HG03565 (cell line): ENCODE results near the gene CYP2J2.
"Not testable (repeated sequence)": the region's sequence is repeated elsewhere in the genome, so short reads cannot be mapped to it uniquely, and the experiment has no call there.

Experiments used
- ATAC-seq: cut with Tn5 transposase; IDR thresholded peaks from one replicate; pipeline ENCODE4 v1.9.1; 2021; ENCODE audit warnings: mild to moderate bottlenecking, moderate library complexity; ENCODE audit not compliant: unreplicated experiment

The CYP2J2 gene

DNA sequence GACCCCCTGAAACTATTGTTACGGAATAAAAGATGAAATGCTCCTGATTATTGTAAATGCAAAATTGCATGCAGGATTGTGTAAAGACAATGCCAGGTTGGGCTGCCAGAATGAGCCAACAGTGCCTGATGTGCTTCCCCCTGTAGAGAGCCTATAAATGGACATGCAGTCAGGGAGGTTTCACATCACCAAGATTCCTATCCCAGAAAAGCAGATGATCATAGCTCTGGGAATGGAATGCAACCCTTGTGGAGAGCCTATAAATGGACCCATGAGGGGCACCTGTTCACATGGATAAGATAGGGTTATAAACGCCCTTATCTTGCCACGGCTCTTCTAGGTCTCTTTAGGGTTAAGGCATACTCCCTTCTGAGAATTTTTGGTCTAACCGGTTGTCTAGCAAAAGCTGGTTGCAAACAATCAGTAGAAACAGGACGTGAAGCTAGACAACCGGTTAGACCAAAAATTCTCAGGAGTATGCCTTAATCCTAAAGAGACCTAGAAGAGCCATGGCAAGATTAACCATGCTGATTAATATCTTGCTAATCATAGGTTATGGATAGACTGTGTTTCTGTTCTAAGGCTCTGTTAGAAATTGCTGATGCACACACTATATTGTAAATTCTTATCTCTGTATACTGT lies 5.2 kb downstream of the CYP2J2 start:
- not testable (repeated sequence) for ATAC-seq

DNA sequence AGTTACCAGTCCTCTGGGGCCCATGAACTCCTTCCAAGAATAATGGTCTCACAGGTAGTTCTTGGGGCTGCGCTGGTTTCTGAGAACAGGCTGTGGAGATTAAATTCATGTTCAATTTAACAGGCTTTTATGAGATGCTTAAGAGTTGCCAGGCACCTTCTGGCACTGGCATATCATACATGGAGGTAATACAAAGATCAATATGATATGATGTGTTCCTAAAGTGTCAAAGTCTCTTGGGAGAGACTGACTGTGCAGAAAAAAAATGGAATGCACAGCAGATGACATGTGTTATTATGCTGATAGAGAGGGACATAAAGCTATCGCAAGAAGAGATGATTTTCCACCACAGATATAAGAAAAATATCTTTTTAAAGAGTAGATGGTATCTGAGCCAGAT lies 6.8 kb downstream of the CYP2J2 start:
- ATAC-seq: no peak

DNA sequence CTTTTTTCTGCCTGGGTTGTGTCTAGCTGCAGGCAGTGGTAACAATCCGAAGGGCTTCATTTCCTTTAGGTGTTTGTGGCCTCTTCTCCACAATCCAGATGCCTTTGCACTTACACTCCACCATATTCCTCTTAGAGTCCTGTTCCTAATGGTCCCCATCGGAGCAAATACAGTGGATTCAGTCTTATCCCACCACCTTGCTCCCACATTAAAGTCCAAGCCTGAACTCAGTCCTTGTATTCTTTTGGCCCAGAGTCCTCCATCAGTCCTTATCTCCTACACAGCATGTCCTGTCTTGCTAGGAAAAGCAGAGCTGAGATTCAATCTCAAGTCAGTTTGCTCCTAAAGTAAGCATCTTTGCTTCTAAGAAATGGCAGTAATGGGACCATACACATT lies 8.8 kb downstream of the CYP2J2 start:
- ATAC-seq: no peak

DNA sequence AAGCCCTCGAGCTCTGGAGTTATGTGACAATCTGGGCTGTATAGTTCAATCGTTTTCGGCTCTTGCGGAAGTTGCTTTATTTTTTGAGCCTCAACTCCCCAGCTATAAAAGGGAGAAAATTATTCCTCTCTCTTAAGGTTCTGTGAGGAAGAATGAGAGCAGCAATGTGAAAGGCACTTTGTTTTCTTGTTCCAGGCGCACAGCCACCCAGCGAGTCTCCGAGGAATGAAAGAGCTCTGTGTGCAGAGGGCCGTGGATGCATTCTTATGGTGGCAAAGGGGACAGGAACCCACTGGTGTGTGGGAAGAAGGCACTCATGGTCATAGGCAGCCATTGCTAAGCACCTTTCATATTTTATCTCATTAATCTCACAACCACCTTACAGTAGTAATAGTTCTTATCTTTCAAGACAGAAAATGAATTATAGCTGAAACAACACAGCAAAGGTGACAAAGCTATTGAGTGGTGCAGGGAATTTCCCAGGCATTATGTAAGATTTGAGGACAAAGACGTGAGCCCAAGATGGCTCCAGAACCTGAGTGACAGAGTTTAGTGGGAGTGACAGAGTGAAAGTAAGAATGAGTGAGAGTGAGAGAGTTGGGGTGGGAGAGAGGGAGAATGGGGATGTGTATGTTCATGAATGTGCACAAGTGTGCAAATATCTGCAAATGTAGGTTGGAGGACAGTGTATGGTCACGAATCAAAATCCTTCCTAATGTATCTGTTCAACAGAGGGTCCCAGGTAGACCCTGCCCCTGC lies 9.4 kb downstream of the CYP2J2 start:
- ATAC-seq: no peak

DNA sequence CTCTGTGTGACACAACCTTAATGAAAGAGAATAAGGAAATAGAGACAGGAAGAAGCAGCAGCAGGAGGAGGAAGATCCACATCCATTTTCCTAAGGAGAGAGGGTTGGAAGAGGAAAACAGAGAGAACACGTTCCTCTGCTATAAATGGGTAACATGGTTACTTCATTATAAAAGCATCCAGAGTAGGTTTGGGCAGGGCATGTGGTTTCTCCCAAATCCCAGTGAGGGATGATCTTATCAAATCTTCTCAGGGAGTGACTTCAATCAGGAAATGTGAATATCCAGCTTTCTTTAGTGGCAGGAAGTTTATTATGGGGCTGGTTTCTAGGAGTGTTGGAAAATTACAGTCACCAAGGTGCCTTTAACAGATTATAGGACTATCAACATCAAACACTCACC lies 11.1 kb downstream of the CYP2J2 start:
- ATAC-seq: no peak

DNA sequence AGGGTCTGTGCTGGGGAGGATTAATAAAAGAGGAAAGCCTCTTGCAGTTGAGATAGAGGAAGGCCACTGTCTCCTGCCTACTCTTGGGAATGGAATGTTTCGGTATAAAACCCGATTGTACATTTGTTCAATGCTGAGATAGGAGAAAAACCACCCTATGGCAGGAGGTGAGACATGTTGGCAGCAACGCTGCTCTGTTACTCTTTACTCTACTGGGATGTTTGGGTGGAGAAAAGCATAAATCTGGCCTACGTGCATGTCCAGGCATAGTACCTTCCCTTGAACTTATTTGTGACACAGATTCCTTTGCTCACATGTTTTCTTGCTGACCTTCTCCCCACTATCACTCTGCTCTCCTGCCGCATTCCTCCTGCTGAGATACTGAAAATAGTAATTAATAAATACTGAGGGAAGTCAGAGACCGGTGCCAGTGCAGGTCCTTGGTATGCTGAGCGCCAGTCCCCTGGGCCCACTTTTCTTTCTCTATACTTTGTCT lies 11.7 kb downstream of the CYP2J2 start:
- not testable (repeated sequence) for ATAC-seq

DNA sequence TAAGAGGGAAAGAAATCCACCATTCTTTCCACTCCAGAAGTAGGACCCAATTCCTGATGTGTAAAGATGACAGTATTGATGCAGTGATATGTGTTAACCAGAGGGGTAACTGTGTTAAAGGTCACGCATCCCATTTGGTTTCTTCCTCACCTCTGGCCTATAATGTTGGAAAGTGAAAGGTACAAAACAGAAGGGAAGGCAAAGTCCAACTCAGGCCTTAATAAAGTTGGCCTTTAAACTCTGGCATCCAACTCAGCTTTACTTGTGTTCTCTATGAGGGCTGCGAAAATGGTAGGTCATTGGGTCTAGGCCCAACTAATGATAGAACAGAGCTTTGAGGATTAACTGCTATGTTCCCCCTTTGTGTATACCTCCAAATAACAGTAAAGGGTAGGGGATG lies 17.9 kb downstream of the CYP2J2 start:
- no peak for ATAC-seq

DNA sequence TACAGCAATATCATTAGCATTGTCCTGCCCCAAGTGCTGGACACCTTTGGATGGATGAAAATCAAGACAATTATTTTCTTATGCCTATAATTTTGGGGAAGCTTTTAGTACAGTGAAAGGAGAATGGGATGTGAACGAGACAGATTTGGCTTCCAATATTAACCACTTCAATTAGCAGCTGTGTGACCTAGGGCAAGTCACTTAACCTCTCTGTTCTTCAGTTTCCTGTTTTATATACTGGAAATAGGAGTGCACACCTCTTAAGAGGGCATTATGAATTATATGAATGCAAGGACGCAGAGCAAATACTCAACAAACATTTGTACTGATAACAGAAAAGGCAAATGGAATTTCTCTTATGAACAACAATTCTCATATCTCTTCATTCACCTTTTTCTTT lies 18.5 kb downstream of the CYP2J2 start:
- no peak for ATAC-seq

DNA sequence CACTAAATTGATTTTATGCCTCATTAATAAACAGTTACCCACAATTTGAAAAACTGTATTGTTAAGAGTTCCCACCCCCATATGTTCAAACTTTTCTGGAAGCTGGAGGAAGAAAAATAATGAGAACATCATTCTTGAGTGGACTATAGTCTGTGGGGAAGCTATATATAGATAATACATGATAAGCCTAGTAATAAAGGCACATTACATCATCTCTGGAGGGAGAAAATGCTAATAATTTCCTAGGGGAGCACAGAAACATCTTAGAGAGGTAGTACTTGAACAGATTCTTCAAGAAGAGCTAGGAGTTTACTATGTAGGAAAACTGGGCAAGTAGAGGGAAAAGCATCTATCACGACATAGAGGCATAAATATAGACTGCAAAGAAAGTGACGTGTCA lies 19.6 kb downstream of the CYP2J2 start:
- ATAC-seq: no peak

DNA sequence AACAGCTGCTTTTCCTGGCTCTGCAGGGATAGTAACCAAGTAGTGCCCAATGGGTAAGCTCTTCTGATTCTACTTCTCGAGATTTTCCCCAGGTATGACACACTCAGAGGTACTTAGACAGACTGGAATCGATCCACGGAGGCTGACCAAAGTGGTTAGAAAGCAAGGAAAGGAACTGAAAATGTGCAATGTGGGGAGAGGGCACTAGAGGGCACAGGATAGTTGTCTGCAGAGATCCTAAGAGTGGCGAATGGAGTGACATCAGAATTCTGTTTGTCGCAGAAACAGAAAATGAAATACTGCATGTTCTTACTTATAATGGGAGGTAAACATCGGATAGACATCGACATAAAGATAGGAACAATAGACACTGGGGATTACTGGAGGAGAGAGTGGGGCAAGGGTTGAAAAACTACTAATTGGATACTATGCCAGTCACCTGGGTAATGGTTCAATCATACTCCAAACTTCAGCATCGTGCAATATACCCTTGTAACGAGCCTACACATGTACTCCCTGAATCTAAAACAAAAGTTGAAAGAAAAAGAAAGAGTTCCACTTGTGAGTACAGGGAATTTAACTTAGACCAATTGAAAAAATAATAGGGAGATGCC lies 23.3 kb downstream of the CYP2J2 start:
- ATAC-seq: peak; percentile 43

DNA sequence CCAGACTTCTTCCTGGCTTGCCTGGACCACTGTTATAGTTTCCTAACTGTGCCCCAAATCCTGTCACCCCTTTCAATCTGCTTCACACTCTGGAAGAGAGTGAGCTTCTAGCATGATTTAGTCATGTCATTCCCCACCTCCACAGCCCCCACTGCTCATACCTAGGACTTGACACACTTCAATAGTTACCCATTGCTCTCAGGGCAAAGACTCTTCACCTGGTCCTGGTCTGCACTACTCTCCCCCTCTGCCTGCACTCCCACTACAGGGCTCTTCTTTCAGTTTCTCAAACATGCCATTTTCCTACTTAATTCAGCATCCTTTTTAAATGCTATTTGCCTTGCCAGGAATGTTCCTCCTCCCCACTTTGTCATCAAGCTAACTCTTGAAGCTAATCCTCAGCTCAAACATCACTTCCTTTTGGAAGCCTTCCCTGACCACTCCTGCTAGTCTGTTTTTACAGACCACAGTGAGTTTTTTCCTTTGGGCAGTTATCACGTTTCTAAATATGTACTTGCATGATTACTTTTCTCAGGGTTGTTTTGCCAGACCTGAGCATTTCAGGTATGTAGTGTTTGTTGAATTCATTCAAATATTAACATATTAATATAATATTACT lies 24.7 kb downstream of the CYP2J2 start:
- no peak for ATAC-seq

DNA sequence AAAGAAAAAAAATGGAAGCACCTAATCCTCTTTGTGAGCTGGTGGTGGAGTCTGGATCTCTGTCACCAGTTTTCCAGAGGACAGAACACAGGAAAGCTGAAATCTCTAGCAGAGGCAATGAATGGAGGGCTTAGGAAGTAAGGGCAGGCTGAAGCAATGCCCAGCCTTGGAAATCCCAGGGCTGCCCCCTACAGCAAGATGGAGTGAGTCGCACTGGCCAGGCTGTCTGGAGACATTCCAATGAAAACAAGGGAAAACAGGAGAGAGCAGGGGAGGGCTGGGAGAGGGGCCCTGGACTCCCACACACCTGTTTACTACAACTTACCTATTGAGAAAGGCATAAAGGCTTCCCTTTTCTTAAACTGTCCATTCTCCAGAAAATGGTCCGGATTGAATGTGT lies 25.9 kb downstream of the CYP2J2 start:
- ATAC-seq: no peak

DNA sequence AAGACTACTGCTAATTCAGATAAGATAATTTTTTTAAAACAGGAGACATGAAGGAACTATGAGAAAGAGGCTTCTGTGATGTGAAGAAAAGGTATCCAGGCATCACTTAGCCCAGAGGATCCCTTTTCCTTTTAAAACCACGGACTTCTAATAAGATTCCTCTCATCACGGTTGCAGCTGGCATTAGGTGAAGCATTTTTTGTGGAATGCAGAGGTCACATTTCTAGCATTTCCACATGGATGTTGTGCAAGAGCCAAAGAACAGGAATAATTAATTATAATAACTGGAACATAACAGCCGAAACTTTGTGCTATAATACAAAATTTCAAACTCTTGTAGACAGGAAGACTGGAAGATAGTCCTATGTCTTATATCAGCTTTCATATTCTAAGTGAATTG lies 27.6 kb downstream of the CYP2J2 start:
- ATAC-seq: no peak

DNA sequence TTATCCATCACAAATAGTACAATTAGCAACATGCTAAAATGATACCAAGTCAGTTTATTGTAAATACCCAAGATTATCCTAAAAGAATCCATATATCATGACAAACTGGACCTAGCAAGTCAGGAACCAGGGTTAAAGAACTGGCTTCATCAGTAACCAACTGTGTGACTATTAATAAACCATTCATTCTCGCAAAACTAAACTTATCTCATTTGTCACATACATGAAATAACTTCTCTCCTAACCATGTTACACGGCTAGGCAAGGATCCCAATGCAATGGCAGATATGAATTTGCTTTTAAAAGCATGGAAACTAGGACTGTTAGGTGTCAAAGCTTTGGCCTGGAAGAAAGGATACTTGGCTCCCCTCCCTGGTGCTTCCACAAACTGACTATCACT lies 29.4 kb downstream of the CYP2J2 start:
- no peak for ATAC-seq

DNA sequence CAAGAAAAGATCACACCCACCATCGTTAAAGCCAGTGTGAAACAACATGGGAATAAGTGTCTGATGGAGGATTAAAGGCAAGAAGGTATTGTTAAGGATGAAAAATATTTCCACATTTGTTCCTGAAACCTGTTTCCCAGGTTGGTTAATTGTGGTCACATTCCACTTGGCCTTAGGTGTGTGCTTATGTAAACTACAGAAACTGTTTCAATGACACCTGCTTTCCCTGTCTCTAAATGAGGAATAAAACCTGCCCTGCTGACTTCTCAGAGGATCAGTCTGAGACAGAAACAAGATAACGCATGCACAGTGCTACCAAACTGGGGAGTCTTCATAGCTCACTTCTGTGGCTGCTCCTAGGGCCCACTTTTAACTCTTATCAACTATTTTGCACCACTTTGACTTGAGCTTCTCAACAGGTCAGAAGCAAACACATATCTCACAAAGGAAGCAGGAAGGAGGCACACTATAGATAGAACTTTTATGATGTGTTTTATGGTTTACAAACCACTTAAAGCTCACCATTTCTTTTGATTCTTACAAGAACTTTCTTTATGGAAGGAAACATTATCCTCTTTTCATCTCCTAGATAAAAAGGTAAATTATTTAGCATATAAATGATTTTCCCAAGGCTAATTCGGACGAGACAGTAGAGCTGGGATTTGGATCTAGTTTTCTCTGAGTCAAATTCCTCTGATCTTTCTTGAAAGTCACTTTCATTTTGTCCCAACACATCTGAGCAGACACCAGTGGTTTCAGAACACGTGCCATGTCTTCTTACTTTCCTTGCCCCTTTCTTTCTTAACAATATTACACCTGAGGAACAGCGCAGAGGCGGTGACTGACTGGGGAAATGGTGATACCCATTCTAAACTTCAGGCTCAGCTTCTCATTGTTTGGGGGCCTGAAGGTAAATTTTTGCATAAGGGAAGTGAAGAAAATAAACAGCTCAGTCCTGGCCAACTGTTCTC lies 33.4 kb downstream of the CYP2J2 start:
- ATAC-seq: no peak

DNA sequence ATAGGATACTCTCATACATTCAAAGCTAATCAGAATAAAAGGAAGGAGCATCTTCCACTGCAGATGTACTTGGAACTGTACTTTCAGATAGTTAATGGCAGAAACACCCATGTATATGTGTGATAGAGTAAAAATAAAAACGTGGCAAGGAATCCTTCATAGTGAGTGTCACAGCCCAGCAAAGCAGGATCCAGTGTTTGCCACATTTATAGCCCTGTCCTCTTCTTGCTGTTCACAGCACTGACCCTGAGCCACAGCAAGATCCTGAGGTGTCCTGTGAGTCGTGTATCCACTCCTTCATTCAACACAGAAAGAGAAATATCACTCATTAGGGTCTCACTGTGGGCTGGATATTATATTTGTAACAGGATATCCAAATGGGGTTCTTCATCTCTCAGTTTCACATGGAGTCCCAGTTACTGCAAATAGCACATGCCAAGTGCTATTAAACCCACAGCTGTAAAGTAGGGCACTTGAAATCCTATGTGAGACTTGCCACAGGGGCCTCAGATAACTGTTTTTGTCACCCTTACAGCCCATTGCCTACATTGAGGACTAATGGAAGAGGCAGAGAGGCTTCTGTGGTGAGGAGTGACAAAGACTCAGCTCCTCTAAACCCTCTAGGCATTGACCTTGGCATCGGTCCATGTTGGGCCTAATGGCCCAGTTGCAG lies 41.3 kb downstream of the CYP2J2 start:
- no peak for ATAC-seq

DNA sequence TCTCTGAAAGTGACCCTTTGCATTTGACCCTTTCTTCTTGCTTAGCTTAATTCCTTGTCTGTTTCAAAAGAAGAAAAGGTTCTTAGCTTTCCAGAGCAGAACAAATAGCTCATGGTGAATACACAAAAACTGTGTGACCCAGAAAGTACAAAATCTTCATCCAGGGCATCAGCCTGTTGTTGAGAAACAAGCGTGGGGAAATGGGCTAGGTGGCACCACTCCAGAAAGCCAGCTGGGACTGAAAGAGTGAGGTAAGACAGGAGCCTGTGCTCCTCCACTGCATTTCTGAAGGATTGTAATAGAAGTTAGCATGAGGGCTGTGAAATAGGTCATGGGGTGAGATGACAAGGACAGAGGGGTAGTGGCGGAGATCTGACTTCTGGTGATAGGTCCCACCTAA lies 45.8 kb downstream of the CYP2J2 start:
- ATAC-seq: no peak

DNA sequence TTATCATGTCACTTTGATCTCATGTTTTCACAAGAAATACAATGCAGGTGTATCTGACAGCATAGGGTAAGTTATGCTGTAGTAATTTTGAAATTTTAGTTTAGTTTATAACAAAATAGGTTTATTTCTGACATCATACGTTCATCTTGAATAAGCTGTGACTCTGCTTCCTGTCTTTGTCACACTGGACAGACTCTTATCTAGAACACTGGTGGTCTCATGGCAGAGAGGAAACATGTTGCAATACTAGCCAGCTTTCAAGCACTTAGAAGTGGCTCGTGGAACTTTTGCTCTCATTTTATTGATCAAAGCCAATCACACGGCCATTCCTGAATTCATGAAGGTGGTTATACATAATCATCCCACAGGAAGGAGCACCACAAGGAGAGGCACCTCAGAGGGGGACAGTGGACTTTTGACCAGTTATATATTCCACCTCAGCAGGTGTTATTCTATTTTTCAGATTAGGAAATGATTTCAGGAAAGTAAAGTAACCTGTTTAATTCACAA lies 46.5 kb downstream of the CYP2J2 start:
- no peak for ATAC-seq

DNA sequence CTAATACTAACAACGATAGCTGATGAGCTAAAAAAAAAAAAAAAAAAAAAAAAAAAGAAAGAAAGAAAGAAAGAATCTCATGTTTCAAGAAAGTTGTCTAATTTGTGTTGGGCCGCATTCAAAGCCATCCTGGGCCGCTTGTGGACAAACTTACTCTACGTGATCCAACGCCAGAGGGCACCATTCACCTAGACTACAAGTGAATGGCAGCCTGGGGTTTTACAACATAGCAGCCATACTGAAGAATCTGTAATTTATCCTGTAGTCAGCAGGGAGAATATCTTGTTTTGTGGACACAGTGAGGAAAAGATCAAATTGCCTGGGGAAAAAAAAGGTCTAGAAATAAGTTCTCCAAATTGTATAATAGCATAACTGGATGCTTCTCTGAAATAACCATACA lies 47.0 kb downstream of the CYP2J2 start:
- ATAC-seq: no peak

DNA sequence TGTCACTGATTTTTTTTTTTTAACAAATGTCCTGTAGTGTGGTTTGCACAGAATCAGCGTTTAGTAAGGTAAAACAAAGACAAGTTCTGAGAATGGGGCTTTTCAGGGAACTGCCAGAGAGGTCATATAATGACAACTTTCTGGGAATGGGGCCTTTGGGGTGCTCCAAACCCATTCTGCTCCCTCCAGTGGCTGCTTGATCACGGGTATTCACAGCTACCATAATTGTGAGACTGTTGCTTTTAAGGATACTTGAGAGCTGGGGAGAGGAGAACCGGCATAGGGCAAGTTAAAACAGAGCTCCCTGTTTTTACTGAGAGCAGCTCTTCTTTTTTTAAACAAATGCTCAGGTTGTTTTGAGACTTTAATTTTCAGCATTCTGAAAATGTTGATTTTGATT lies 48.2 kb downstream of the CYP2J2 start:
- ATAC-seq: no peak
